DMS79 (cell line): ENCODE data around the gene DEPP1.

Source experiments
- DNase-seq: peaks from one replicate; lab custom pipeline; 2025; lab: John Stamatoyannopoulos, UW

The DEPP1 gene

DNA sequence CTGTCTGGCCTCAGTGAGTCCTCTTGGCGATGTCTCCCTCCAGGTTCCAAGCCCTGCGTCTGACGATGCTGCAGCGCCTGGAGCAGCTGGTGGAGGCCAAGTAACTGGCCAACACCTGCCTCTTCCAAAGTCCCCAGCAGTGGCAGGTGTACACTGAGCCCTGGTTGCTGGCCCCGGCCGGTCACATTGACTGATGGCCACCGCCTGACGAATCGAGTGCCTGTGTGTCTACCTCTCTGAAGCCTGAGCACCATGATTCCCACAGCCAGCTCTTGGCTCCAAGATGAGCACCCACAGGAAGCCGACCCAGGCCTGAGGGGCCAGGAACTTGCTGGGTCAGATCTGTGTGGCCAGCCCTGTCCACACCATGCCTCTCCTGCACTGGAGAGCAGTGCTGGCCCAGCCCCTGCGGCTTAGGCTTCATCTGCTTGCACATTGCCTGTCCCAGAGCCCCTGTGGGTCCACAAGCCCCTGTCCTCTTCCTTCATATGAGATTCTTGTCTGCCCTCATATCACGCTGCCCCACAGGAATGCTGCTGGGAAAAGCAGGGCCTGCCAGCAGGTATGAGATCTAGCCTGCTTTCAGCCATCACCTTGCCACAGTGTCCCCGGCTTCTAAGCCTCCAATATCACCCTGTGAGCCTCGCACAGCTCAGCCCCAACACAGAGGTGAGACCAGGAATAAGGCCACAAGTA lies 14.8 kb upstream of the DEPP1 start:
- no peak for DNase-seq

DNA sequence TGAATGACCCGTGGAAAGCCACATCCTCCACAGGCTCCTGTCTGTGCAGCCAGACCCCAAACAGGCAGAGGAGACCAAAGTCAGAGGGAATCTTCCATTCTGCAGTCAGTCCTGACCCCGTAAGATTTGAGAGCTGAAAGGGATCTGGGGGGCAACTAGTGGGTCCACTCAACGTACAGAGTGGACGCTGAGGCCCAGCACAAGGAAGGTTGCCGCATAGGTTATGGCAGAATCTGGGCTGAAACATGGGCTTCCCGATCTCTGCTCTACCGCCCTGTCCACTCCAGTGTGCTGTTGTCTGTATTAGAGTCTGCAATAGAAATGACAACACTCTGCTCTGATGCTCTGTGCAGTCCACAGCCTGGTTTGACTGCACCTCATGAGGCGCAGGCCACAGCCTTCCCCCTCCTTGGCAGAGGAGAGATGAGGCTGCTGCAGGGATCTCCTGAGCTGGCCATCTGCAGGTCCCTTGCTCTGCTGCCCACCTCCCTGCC lies 14.2 kb upstream of the DEPP1 start:
- no peak for DNase-seq

DNA sequence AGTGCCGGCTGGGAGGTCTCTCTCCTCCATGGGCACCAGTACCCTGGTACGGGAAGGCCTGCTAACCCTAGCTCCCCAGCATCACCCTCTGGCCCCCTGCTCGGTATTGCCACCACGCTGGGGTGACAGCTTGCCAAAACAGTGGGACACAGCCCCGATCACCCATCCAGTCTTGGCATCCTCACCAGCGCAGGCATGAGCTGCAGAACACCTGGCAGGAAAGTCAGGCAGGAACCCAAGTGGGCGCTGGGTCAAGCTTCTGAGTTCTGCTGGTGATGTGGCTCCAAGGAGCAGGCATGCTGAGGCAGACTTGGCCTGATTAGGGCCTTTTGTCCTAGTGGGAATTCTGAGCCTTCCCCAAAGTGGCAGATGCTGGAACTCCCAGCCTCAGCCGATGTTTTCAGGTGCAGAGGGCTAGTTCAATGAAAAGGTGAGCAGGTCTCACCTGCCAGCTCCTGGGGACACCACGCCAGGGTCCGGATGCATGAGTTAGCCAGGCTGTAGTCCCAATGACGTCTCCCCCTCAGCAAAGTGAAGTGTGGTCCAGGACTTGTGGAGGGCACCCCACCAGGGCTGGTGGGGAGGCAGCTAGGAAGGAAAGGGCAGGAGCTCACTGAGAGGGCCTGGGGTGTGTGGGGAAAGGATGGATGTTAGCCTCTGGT lies 13.6 kb upstream of the DEPP1 start:
- no peak for DNase-seq

DNA sequence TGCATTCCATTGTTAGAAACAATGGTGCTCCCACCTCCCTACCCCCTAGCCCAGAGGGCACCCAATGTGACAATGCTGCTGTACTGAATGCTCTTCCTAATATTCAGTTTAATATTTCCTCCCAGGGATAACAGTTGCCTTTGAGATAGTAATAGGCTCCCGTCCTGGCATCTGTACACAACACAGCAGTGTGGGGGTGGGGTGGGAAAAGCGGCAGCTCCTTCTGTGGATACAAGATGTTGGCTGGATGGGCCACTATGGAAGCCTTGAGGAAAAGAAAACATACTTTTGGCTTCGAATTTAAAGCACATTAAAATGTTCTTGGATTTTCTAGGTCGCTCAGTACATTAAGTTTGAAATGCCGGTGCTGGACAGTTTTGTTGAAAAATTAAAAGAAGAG lies 13.0 kb upstream of the DEPP1 start:
- DNase-seq: no peak

DNA sequence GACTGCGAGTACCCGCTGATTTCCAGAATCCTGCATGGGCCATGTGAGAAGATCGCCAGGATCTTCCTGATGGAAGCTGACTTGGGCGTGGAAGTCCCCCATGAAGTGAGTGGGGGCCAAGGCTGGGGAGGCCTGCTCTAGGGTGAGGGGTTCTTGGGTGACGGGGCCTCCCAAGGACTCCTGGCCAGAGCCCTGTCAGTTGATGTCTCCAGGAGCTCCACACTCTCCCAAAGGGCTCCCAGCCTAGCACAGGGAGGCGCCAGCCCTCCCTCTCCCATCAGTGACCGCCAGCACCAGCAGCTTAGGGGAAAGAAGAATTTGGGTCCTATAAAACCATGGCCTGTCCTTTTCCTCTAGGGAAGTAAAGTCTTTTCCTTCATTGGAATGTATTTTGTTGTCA lies 12.4 kb upstream of the DEPP1 start:
- no peak for DNase-seq

DNA sequence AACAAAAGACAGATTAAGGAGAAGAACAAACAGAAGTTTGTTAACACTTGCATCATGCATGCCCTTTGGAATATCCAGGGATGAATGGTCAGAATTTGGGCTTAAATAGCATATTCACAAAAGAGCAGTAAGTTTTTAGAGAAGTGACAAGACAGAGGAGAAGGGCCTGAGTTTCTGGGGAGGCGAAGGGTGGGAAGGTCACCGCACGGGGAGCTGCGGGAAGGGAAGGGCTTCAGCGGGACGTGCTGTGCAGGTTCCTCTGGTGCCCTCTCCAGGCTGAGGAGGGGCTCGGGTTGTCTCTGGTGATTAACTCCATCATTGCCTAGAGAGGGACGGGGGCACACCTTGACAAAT lies 11.7 kb upstream of the DEPP1 start:
- DNase-seq: no peak

DNA sequence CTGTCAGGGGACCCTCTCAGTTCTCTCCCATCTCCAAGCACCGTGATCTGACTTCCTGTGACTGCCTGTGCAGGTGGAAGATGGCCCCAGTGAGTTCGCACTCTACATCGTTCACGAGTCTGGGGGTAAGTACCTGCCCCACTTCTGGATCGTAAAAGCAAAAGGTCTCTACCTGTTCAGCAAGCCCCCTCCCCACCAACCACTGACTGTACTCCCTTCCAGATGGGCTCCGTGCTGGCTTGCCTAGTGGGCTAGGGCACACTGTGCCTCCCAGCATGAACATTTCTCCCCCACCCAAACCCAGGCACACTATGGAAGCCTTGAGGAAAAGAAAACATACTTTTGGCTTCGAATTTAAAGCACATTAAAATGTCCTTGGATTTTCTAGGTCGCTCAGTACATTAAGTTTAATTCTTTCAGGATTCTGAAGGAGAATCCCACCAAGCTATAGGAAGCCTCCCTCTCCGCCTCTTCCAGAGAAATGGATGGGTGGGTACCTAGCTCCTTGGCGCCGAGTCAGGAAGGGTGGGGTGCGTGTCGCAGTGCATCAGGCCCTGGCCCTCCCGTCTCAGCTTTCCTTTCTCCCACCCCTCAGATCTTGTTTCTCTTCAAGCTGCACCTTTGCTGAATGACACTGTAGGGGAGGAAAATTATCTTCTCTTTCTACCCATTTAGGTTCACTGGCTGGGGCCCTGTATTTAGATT lies 11.1 kb upstream of the DEPP1 start:
- DNase-seq: no peak

DNA sequence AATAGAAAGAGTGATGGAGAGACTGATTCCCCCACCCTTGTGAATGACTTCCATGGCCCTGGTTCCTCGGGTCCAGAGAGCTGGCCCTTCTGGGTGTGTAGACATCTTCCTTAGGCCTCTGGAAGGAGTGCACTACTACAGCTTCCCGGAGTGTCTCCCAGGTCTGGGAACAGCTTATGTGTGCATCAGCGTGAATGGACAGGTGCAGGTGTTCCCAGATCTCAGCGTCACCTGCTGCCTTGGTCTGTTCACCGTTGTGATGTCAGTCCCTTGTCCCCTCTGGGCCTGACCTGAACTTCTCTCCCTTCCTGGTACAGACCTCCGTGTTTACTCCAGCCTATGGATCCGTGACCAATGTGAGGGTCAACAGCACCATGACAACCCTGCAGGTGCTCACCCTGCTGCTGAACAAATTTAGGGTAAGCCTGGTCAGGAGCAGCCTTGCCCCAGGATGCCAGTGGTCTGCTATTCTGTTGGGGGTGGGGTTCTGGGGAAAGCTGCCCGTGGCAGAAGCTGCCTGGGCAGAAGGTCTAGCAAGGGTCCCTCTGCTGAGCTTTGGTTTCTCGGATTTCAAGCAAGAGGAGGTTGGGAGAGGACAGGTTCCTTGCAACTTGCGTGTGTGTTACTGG lies 10.5 kb upstream of the DEPP1 start:
- DNase-seq: no peak

DNA sequence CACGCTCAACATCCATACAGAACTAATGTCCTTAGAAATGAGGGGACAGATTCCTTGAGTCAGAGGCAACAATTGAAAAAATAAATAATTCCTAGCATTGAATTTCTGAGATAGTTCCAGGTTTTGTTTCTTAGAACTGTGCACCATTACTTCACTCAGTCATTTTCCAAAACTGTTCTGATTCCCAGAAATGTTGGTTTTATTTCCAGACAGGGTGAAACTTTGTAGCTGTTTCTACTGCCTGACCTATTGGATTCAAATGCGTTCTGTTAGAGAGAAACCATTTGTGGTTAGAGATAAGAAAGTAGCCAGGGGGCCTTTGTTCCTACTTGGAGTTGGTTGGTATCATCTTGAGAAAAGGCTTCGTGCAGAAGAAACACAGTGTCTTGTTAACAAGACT lies 8.1 kb upstream of the DEPP1 start:
- DNase-seq: no peak

DNA sequence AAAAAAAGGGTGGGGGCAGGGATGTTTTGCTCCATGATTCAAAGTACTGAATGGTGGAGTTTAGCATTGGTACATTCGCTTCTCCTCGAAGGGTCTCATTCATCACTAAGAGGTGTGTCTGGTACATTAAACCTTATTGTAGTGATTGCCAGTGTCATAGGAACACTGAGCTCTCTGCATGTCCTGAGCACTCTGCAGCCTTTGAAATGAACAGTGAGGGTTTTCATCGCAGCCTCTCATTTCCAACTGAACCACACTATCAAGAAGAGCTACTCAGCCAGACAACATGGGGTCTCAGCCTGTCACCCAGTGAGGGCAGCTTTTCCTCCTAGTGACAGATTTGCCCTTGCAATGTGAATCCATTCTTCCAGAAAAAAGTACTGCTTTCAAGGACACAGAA lies 7.6 kb upstream of the DEPP1 start:
- no peak for DNase-seq

DNA sequence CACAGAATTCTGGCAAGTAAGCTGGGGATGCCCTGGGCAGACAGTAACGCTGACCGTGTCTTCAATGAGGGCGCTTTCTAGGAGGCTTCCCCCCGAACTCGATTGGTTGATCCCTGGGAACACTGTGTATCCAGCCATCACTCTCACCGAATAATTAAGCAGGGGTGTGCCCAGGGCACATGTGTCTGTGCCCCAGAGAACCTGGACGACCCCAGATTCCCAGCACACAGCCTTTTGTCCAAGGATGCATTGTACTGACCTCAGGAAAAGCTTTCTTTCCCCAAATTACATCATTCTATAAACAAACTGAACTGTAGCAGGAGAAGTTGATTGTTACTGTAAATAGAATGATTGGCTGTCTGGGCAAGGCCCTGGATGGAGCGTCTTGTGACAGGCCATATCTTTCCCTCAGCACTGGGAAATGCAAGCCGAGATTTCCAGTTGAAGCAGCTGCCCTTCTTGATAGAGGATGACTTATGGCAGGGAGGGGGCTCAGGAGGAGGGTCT lies 6.6 kb upstream of the DEPP1 start:
- no peak for DNase-seq

DNA sequence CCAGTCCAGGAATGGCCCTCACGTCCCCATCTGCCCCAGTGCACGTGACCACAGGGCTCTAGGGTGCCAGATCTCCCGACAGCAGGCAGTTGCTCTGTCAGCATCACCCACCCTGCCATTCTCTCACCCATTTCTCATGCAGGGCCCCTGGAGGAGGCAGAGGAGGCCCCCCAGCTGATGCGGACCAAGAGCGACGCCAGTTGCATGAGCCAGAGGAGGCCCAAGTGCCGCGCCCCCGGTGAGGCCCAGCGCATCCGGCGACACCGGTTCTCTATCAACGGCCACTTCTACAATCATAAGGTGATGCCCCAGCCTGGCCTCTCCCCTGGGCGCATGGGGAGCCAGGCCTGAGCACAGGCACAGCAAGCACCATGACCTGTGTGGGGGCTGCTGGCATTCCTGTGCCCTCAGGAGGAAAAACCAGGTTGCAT lies 6.1 kb upstream of the DEPP1 start:
- DNase-seq: no peak

DNA sequence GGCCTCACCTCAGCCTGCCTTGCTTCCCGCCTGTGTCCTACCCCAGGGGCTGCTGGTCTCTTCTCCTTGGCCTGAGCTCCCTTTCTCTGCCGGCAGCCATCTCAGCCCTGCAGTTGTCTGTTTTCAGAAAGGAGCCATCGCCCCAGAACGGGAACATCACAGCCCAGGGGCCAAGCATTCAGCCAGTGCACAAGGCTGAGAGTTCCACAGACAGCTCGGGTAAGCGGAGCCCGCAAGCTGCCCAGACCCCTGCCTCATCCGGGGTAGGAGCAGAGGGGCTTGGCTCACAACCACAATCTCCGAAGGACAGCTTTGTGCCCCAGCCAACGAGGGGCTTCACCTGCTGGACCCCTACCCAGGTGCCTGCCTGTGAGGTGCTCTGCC lies 5.3 kb upstream of the DEPP1 start:
- no peak for DNase-seq

DNA sequence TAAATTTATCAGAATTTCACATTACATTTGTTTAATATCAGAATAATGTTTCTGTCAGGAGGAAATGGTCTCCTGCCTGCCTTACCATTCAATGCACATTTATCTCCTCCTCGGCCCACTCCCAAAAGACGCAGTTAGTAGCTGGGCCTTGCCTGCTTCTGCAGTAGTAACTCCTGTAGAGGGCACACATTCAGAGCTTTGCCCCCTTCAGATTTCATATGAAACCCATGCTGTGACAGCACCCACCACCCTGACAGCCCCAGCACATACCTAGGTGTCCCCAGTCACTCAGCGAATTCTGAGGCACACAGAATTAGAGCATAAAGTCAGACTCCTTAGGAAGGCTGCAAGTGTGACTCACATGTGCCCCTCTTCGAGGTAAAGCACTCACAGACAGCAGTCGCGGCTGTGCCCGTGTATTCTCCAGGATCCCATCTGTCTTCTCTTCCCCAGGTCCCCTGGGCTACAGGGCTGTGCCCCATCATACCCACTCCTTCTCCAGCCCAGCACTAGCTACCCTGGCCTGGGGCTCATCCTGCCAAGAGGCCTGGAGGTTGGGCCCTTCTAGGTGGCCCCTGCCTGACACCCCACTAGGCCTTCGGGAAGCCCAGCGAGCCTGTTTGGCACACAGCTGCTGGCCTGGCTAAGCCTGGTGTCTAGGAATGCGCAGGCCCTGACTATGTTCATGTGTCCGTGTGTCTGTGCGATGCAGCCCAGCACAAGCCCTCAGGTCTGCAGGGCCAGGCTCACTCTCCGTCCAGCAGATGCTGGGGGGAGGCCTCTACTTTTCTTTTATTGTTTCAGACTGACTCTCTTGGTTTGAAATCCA lies 4.7 kb upstream of the DEPP1 start:
- no peak for DNase-seq

DNA sequence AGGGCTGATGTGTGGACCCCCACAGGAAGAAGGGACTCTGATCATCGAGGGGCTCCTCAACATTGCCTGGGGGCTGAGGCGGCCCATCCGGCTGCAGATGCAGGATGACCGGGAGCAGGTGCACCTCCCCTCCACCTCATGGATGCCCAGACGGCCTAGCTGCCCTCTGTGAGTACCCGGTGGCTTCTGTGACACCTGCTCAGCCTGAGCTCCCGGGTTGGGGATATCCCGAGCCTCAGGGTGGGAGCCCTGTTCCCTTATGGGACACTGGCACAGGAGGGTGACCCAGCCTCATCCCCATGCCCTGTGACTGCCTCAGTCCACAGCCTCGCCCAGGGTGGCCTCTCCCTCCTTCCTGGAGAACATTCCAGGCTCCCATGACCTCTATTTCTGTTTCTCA lies 3.9 kb upstream of the DEPP1 start:
- DNase-seq: no peak

DNA sequence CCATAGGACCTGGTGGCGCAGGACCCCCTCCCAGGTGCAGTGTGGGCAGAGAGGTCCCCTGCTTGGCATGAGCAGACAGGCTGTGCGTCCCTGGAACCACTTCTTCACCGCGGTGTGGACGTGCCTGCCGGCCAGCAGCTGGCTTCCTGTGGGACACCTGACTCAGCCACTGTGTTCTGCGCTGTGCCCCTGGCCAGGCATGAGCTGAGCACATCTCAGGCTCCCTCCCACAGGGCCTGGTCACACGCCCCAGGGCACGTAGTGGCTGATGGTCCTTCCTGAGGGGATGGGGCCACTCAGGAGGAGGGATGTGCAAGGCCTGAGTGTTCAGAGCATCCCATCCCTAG lies 3.5 kb upstream of the DEPP1 start:
- no peak for DNase-seq

DNA sequence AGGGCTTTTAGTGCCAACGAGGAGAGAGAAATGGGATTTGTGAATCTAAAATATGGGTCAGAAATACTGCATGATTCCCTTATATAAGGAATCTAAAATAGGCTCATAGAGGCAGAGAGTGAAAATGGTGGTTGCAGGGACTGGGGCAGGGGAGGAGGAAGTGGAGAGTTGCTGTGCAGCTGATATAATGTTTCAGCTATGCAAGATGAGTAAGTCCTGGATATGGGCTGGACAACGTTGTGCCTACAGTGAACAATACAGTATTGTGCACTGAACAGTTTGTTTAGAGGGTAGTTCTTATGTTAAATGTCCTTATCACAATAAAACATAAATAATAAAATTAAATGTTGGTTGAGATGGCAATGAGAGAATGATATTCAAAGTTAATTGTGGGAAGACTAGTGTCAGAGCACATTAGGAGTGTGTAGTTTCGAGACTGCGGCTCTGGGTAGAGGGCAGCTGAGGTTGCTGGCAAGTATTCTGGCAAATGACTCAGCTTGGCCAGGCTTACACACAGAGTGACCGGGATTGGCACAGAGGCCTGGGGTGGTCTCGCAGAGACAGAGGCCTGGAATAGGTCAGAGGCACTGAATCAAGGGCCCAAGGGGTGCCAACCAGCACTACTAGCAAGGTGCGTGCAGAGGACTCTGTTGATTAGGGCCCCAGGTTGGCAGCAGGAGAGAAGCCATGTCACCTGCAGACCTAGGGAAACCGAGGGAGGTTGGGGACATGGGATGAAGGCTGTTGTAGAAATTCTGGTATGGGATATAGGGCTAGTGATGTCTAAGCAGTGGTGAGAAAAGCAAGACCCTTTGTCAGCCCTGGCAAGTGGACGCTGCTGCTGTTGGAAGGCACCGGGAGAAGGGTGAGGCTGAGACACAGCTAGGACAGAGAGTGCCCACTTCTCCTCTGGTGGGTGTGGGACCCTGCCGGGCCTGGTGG lies 2.8 kb upstream of the DEPP1 start:
- DNase-seq: no peak

DNA sequence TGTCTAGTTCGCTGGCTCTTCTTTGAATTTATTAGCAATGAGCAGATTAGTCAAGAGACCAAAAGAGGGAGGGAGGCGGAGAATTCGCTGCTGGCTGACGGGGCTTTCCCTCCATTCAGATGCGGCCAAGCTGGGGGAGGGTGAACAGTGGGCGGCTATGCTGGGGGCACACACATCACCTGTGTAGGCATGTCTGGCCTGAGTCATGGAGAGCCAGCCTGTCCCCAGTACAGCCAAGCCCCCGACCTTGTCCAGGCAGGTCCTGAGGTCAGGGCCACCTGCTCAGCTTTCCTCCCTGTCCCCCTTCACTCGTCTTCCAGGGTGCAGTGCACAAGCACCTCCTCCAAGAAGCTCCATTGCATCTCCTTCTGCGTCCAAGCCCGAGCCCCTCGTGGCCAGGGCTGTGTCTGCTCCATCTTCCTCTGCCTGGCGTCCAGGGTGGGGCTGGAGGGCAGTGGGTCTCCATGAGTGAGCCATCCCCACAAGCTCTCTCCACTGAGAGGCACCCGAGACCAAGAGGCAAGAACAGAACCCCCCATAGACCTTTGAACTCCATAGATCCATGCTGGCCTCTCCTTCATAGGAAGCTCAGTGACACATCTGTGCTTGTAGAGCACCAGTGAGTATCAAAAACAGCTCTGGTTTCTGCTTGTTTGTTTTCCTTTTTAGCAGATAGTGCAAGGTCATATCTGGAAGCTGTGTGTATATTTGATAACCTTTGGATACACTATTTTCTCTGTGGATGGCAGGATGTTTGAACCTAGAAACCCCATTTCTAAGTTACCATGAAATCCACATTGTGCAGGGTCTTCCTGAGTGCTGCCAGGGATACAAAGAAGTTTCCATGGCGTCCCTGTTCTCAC lies 1.9 kb upstream of the DEPP1 start:
- DNase-seq: no peak

DNA sequence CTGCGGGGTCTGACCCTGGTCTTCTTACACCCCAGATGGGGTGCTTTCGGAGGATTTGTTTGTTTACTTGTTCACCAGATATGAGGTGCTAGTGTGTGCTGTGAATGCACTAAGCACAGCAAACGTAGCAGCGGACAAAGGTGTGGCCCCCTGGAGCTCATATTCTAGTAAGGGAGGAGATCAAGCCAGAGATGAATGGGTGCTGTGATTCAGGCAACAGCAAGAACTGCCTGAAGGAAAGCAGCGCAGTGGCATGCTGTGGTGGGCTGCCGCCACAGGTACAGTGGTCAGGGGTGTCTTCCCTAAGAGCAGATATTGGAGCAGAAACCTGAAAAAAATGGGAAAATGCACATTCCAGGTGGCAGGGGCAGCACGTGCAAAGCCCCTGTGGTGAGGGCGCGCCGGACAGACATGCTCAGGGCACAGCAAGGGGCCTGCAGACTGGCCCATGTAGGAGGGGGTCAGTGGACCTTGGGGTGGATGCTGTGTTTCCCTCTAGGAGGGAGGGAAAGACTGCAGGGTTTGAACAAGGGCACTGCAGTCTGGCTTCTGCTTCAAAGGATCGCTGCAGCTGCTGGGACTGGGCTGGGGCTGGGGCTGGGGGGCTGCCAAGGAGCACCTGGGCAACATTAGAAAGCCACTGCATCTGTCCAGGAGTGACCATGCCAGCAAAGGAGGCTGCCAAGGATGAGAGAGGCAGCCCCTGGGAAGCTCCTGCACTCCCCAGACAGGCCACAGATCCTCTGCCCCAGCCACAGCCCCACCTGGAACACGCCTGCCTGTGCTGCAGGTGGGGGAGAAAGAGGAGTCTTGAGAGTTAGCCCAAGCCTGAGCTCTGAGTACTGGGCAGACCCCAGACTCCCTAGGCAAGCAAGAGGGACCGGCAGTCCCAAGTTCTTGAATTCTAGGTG lies 927 bp upstream of the DEPP1 start:
- DNase-seq: no peak
